SU-DHL-6 (cell line): ENCODE measurements around the gene BLTP2.

Source experiments
- EZH2phosphoT487 ChIP-seq: fragments of 200-600 bp; sonication (generic), shearing (Covaris generic); conservative IDR thresholded peaks from 2 replicates; pipeline ENCODE4 v1.6.1; 2018; ENCODE audit warnings: mild to moderate bottlenecking, antibody characterized with exemption, low read length, moderate library complexity, mixed read lengths
- TF ChIP-seq, protein P1 (sequence below): fragments of 200-600 bp; sonication (generic); IDR thresholded peaks from one replicate; pipeline ENCODE4 v1.5.1; 2017; ENCODE audit warnings: antibody characterized with exemption, mild to moderate bottlenecking, low read length, moderate library complexity; ENCODE audit not compliant: insufficient read depth, poor library complexity, severe bottlenecking

DNA sequence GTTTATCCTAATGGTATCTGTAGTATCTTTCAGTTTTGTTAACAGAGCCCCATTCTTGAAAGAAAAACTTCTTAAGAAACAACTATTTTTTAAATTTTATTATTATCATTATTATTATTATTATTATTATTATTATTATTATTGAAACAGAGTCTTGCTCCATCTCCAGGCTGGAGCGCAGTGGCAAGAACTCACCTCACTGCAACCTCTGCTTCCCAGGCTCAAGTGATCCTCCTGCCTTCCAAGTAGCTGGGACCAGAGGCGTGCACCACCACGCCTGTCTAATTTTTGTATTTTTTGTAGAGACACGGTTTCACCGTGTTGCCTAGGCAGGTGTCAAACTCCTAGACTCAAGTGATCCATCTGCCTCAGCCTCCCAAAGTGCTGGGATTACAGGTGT is 40.4 kb upstream of the BLTP2 start:
- TF ChIP-seq, protein P1, sequence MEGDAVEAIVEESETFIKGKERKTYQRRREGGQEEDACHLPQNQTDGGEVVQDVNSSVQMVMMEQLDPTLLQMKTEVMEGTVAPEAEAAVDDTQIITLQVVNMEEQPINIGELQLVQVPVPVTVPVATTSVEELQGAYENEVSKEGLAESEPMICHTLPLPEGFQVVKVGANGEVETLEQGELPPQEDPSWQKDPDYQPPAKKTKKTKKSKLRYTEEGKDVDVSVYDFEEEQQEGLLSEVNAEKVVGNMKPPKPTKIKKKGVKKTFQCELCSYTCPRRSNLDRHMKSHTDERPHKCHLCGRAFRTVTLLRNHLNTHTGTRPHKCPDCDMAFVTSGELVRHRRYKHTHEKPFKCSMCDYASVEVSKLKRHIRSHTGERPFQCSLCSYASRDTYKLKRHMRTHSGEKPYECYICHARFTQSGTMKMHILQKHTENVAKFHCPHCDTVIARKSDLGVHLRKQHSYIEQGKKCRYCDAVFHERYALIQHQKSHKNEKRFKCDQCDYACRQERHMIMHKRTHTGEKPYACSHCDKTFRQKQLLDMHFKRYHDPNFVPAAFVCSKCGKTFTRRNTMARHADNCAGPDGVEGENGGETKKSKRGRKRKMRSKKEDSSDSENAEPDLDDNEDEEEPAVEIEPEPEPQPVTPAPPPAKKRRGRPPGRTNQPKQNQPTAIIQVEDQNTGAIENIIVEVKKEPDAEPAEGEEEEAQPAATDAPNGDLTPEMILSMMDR: no peak
- TF ChIP-seq EZH2phosphoT487: no peak
